H9 (cell line): ENCODE measurements around the gene FAM149B1. TPM values are rescaled to one million over a fixed set of nuclear protein-coding genes. Genes with fewer than 3 reads are reported as not detected.

ENCODE experiments used
- DNase-seq: peaks from one replicate; pipeline ENCODE4 v3.0.0-alpha.2; 2017
- H2AFZ ChIP-seq: one replicate; pipeline ENCODE4 v1.6.1; 2013; ENCODE audit warnings: mild to moderate bottlenecking, low read length, control low read depth, moderate library complexity
- H2AK5ac ChIP-seq: 2 replicates; pipeline ENCODE4 v1.6.1; 2013; ENCODE audit warnings: low read length, control low read depth, mixed read lengths; ENCODE audit not compliant: insufficient read length
- H2BK120ac ChIP-seq: one replicate; pipeline ENCODE4 v1.6.1; 2013; ENCODE audit warnings: low read depth, mild to moderate bottlenecking, low read length, control low read depth, inconsistent platforms; ENCODE audit not compliant: poor library complexity, severe bottlenecking
- H2BK12ac ChIP-seq: 2 replicates; pipeline ENCODE4 v1.6.1; 2013; ENCODE audit warnings: low read length, control low read depth, mixed read lengths, low read depth; ENCODE audit not compliant: insufficient read length
- H2BK15ac ChIP-seq: 2 replicates; pipeline ENCODE4 v1.6.1; 2013; ENCODE audit warnings: low read depth, low read length, control low read depth
- H2BK20ac ChIP-seq: one replicate; pipeline ENCODE4 v1.6.1; 2013; ENCODE audit warnings: low read depth, mild to moderate bottlenecking, low read length, control low read depth, inconsistent platforms; ENCODE audit not compliant: poor library complexity, severe bottlenecking
- H2BK5ac ChIP-seq: 2 replicates; pipeline ENCODE4 v1.6.1; 2013; ENCODE audit warnings: low read length, control low read depth, mixed read lengths; ENCODE audit not compliant: insufficient read length
- H3K14ac ChIP-seq: 2 replicates; pipeline ENCODE4 v1.6.1; 2013; ENCODE audit warnings: low read length, control low read depth; ENCODE audit not compliant: insufficient read depth
- H3K18ac ChIP-seq: 2 replicates; pipeline ENCODE4 v1.6.1; 2013; ENCODE audit warnings: low read depth, mild to moderate bottlenecking, mixed read lengths, low read length, control low read depth; ENCODE audit not compliant: insufficient read length
- H3K23ac ChIP-seq: 2 replicates; pipeline ENCODE4 v1.6.1; 2013; ENCODE audit warnings: low read length, control low read depth, mixed read lengths, low read depth; ENCODE audit not compliant: insufficient read length
- H3K23me2 ChIP-seq: 2 replicates; pipeline ENCODE4 v1.6.1; 2013; ENCODE audit warnings: low read depth, mild to moderate bottlenecking, mixed read lengths, low read length, control low read depth; ENCODE audit not compliant: insufficient read length, poor library complexity, severe bottlenecking
- H3K27ac ChIP-seq: 2 replicates; pipeline ENCODE4 v1.5.1; 2013; ENCODE audit warnings: low read length, control low read depth, mixed read lengths, low read depth; ENCODE audit not compliant: insufficient read length
- H3K27me3 ChIP-seq: 2 replicates; pipeline ENCODE4 v1.6.1; 2013; ENCODE audit warnings: low read length, control low read depth, inconsistent platforms; ENCODE audit not compliant: insufficient read depth
- H3K4ac ChIP-seq: 2 replicates; pipeline ENCODE4 v1.6.1; 2013; ENCODE audit warnings: low read depth, mild to moderate bottlenecking, control low read depth, inconsistent platforms, low read length, moderate library complexity
- H3K4me1 ChIP-seq: 2 replicates; pipeline ENCODE4 v1.6.1; 2013; ENCODE audit warnings: low read length, control low read depth, inconsistent platforms; ENCODE audit not compliant: insufficient read depth
- H3K4me2 ChIP-seq: 2 replicates; pipeline ENCODE4 v1.6.1; 2013; ENCODE audit warnings: low read length, control low read depth, mixed read lengths; ENCODE audit not compliant: insufficient read length, insufficient read depth
- H3K56ac ChIP-seq: 2 replicates; pipeline ENCODE4 v1.6.1; 2013; ENCODE audit warnings: low read depth, mild to moderate bottlenecking, mixed read lengths, low read length, control low read depth; ENCODE audit not compliant: insufficient read length
- H3K79me1 ChIP-seq: 2 replicates; pipeline ENCODE4 v1.6.1; 2013; ENCODE audit warnings: low read depth, mild to moderate bottlenecking, moderate library complexity, low read length, control low read depth, inconsistent platforms; ENCODE audit not compliant: insufficient read depth, poor library complexity, severe bottlenecking
- H3K79me2 ChIP-seq: 2 replicates; pipeline ENCODE4 v1.6.1; 2013; ENCODE audit warnings: low read length, control low read depth, inconsistent platforms; ENCODE audit not compliant: insufficient read depth
- H3K9ac ChIP-seq: 2 replicates; pipeline ENCODE4 v1.6.1; 2013; ENCODE audit warnings: low read length, control low read depth, mixed read lengths; ENCODE audit not compliant: insufficient read length; ENCODE audit errors: extremely low read depth
- H3K9me3 ChIP-seq: one replicate; pipeline ENCODE4 v1.6.1; 2013; ENCODE audit warnings: low read depth, low read length, inconsistent platforms; ENCODE audit not compliant: control insufficient read depth
- H3T11ph ChIP-seq: one replicate; pipeline ENCODE4 v1.6.1; 2013; ENCODE audit warnings: mild to moderate bottlenecking, low read length, control low read depth, inconsistent platforms
- H4K20me1 ChIP-seq: one replicate; pipeline ENCODE4 v1.6.1; 2013; ENCODE audit not compliant: control insufficient read depth, insufficient read length, insufficient read depth
- H4K5ac ChIP-seq: 2 replicates; pipeline ENCODE4 v1.6.1; 2013; ENCODE audit warnings: low read depth, mild to moderate bottlenecking, mixed read lengths, low read length, control low read depth; ENCODE audit not compliant: insufficient read length
- H4K8ac ChIP-seq: replicated peaks from 2 replicates; pipeline ENCODE4 v1.6.1; 2013; ENCODE audit warnings: low read length, control low read depth, mixed read lengths, low read depth; ENCODE audit not compliant: insufficient read length
- H4K91ac ChIP-seq: 2 replicates; pipeline ENCODE4 v1.6.1; 2013; ENCODE audit warnings: low read depth, mild to moderate bottlenecking, moderate library complexity, mixed read lengths, low read length, control low read depth; ENCODE audit not compliant: insufficient read length
- H3K27ac Mint-ChIP-seq, 3 experiments: 2 replicates in 2 of 3; 3 replicates in 1 of 3; pipeline ENCODE4 v1.8.0; 2020 to 2021; ENCODE audit warnings: mixed read lengths in 3 of 3, mild to moderate bottlenecking in 1 of 3, moderate library complexity in 1 of 3
- H3K27me3 Mint-ChIP-seq: 2 replicates; pipeline ENCODE4 v1.8.0; 2021; ENCODE audit warnings: low read depth, mild to moderate bottlenecking, moderate library complexity, mixed read lengths
- H3K36me3 Mint-ChIP-seq, 3 experiments: 2 replicates in 2 of 3; 3 replicates in 1 of 3; pipeline ENCODE4 v1.8.0; 2020 to 2021; ENCODE audit warnings: low read depth in 3 of 3, mixed read lengths in 3 of 3; ENCODE audit not compliant: insufficient read depth in 1 of 3
- H3K4me1 Mint-ChIP-seq, 2 experiments: 2 replicates each; pipeline ENCODE4 v1.8.0; 2020; ENCODE audit warnings: mixed read lengths in 2 of 2
- H3K4me3 Mint-ChIP-seq, 2 experiments: 2 replicates in 1 of 2; 3 replicates in 1 of 2; pipeline ENCODE4 v1.8.0; 2020 to 2021; ENCODE audit warnings: mild to moderate bottlenecking in 2 of 2, mixed read lengths in 2 of 2, moderate library complexity in 1 of 2
- H3K9me3 Mint-ChIP-seq, 2 experiments: 2 replicates in 1 of 2; 3 replicates in 1 of 2; pipeline ENCODE4 v1.8.0; 2020; ENCODE audit warnings: mild to moderate bottlenecking in 2 of 2, mixed read lengths in 2 of 2, moderate library complexity in 1 of 2
- total RNA-seq: library from RNA; stranded (reverse); gene quantifications from 2 replicates; pipeline ENCODE4 v1.2.1, GENCODE V29; 2021
- TF ChIP-seq, protein P1 (sequence below): fragments of 200-600 bp; sonication (generic); conservative IDR thresholded peaks from 3 replicates; pipeline ENCODE4 v1.8.0; 2021; ENCODE audit warnings: antibody characterized with exemption, mild to moderate bottlenecking

The FAM149B1 gene
- total RNA-seq, 1 experiment from 2014 or later = 17.9 TPM

DNA sequence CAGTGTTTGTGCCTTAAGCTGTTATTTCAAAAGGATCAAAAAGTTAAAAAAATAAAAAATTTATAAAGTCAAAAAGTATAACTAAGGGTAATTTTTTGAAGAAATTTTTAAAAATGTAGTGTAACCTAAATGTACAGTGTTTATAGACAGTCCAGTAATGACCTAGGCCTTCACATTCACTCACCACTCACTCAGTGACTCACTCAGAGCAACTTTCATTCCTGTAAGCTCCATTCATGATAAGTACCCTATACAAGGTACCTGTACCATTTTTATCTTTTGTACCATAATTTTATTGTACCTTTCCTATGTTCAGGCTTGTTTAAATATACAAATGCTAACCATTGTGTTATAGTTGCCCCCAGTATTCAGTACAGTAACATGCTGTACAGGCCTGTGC lies 57.6 kb downstream of the FAM149B1 start:
- no peak for DNase-seq
- no peak overlapping the region for H2BK5ac ChIP-seq
- Mint-ChIP-seq H3K36me3 (no peaks in the 10 kb centered on the region; a peak in 1 of 7 replicates), H3K9me3 (no peaks in the 10 kb centered on the region), H3K4me1 (no peaks in the 10 kb centered on the region), H3K27me3 (no peaks in the 10 kb centered on the region), H3K4me3 (no peak overlapping the region), H3K27ac (no peak overlapping the region)
- no peak overlapping the region for H4K5ac ChIP-seq
- no peak overlapping the region for H2AFZ ChIP-seq
- H4K91ac ChIP-seq = no peak overlapping the region
- H4K8ac ChIP-seq = no peak overlapping the region
- no peak overlapping the region for H3K14ac ChIP-seq
- no peak overlapping the region for H2BK20ac ChIP-seq
- H2BK120ac ChIP-seq = no peak overlapping the region
- no peak overlapping the region for H3K56ac ChIP-seq
- H2BK12ac ChIP-seq = no peak overlapping the region
- no peak overlapping the region for H2BK15ac ChIP-seq
- TF ChIP-seq, protein P1, sequence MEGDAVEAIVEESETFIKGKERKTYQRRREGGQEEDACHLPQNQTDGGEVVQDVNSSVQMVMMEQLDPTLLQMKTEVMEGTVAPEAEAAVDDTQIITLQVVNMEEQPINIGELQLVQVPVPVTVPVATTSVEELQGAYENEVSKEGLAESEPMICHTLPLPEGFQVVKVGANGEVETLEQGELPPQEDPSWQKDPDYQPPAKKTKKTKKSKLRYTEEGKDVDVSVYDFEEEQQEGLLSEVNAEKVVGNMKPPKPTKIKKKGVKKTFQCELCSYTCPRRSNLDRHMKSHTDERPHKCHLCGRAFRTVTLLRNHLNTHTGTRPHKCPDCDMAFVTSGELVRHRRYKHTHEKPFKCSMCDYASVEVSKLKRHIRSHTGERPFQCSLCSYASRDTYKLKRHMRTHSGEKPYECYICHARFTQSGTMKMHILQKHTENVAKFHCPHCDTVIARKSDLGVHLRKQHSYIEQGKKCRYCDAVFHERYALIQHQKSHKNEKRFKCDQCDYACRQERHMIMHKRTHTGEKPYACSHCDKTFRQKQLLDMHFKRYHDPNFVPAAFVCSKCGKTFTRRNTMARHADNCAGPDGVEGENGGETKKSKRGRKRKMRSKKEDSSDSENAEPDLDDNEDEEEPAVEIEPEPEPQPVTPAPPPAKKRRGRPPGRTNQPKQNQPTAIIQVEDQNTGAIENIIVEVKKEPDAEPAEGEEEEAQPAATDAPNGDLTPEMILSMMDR = no peak
- no peak overlapping the region for H2AK5ac ChIP-seq
- H3T11ph ChIP-seq = no peak overlapping the region
- no peaks in the 10 kb centered on the region for H3K79me1 ChIP-seq
- H3K23ac ChIP-seq = no peak overlapping the region
- no peaks in the 10 kb centered on the region for H3K4me1 ChIP-seq
- no peaks in the 10 kb centered on the region for H3K27me3 ChIP-seq
- H4K20me1 ChIP-seq = no peaks in the 10 kb centered on the region
- H3K79me2 ChIP-seq = no peaks in the 10 kb centered on the region; the same call in 1 of the 2 replicates
- H3K9me3 ChIP-seq = no peaks in the 10 kb centered on the region
- no peak overlapping the region for H3K9ac ChIP-seq
- H3K4me2 ChIP-seq = no peak overlapping the region
- no peak overlapping the region for H3K4ac ChIP-seq
- no peak overlapping the region for H3K27ac ChIP-seq
- H3K18ac ChIP-seq = no peak overlapping the region
- H3K23me2 ChIP-seq = no peaks in the 10 kb centered on the region
